NT2/D1 (cell line): ENCODE results near the gene DUS1L.

Experiments
- YY1 ChIP-seq: IDR thresholded peaks from 2 replicates; pipeline ENCODE4 v1.6.1; 2011; ENCODE audit not compliant: insufficient read length, insufficient read depth
- ZNF274 ChIP-seq: IDR thresholded peaks from 2 replicates; pipeline ENCODE4 v1.6.1; 2011; ENCODE audit warnings: mild to moderate bottlenecking, low read depth, low read length

GRCh38 chr17:82072827-82073226 lies 7.2 kb upstream of the DUS1L start:
- TF ChIP-seq ZNF274: no peak
- TF ChIP-seq YY1: no peak
